ENCODE measurements around the gene EPHA2. TPM values are rescaled to one million over a fixed set of nuclear protein-coding genes. Genes with fewer than 3 reads are reported as not detected.

Gene EPHA2
- total RNA-seq, 1 experiment from 2014 or later, result 130 TPM

- H3K4me3 Mint-ChIP-seq (ENCODE audit: low read depth, unreplicated experiment), result no peak overlapping the region
- BruUV-seq (replicated peaks), result no TSS peak
- intact Hi-C loops (cut with micrococcal nuclease; ENCODE audit: unreplicated experiment), result no loop called here
- H3K36me3 Mint-ChIP-seq (ENCODE audit: insufficient read depth, unreplicated experiment), result peaks cover 94% of the 10 kb centered on the region
- no peaks in the 10 kb centered on the region for H3K9me3 Mint-ChIP-seq (ENCODE audit: low read depth, unreplicated experiment)
- H3K4me1 Mint-ChIP-seq (ENCODE audit: low read depth, unreplicated experiment), result no peaks in the 10 kb centered on the region
- TF ChIP-seq CTCF (IDR thresholded peaks at IDR 0.05; ENCODE audit: unreplicated experiment), result no peak
- no peaks in the 10 kb centered on the region for H3K27me3 Mint-ChIP-seq (ENCODE audit: unreplicated experiment)
- no peak overlapping the region for H3K27ac Mint-ChIP-seq (ENCODE audit: unreplicated experiment)
- CTCF ChIA-PET, result interaction anchor here (0.9 kb wide), 1 partner anchor 38 kb away, joined by 3 read pairs; no protein-coding TSS in a partner anchor
- DNase-seq, result no peak
Observed at GRCh38 chr1:16131636-16132324, 24.1 kb downstream of the EPHA2 start.

- Mint-ChIP-seq H3K4me3 (ENCODE audit: low read depth, unreplicated experiment) (no peak overlapping the region), H3K27me3 (ENCODE audit: unreplicated experiment) (no peaks in the 10 kb centered on the region), H3K4me1 (ENCODE audit: low read depth, unreplicated experiment) (no peaks in the 10 kb centered on the region), H3K36me3 (ENCODE audit: insufficient read depth, unreplicated experiment) (peaks cover 93% of the 10 kb centered on the region), H3K9me3 (ENCODE audit: low read depth, unreplicated experiment) (no peaks in the 10 kb centered on the region), H3K27ac (ENCODE audit: unreplicated experiment) (no peak overlapping the region)
- no peak for TF ChIP-seq CTCF (IDR thresholded peaks at IDR 0.05; ENCODE audit: unreplicated experiment)
- intact Hi-C loops (cut with micrococcal nuclease; ENCODE audit: unreplicated experiment), result no loop called here
- BruUV-seq (replicated peaks), result no TSS peak
- DNase-seq, result no peak
- CTCF ChIA-PET, result interaction anchor here (0.9 to 1.0 kb wide), 3 partner anchors 13 to 37 kb away, joined by 3 read pairs; no protein-coding TSS in a partner anchor
Observed at GRCh38 chr1:16130827-16131226, 25.0 kb downstream of the EPHA2 start.

- BruUV-seq (replicated peaks), result no TSS peak
- Mint-ChIP-seq H3K4me3 (ENCODE audit: low read depth, unreplicated experiment) (no peak overlapping the region), H3K27me3 (ENCODE audit: unreplicated experiment) (no peaks in the 10 kb centered on the region), H3K4me1 (ENCODE audit: low read depth, unreplicated experiment) (no peaks in the 10 kb centered on the region), H3K36me3 (ENCODE audit: insufficient read depth, unreplicated experiment) (peaks cover 92% of the 10 kb centered on the region), H3K27ac (ENCODE audit: unreplicated experiment) (peak overlapping the region; percentile 58), H3K9me3 (ENCODE audit: low read depth, unreplicated experiment) (no peaks in the 10 kb centered on the region)
- CTCF ChIA-PET, result interaction anchor here (0.9 to 1.0 kb wide), 2 partner anchors 13 to 14 kb away, joined by 3 read pairs; no protein-coding TSS in a partner anchor
- TF ChIP-seq CTCF (IDR thresholded peaks at IDR 0.05; ENCODE audit: unreplicated experiment), result no peak
- intact Hi-C loops (cut with micrococcal nuclease; ENCODE audit: unreplicated experiment), result no loop called here
- DNase-seq, result no peak
Observed at GRCh38 chr1:16129921-16130543, 25.8 kb downstream of the EPHA2 start.

- Mint-ChIP-seq H3K36me3 (ENCODE audit: insufficient read depth, unreplicated experiment) (peaks cover 92% of the 10 kb centered on the region), H3K9me3 (ENCODE audit: low read depth, unreplicated experiment) (no peaks in the 10 kb centered on the region), H3K27ac (ENCODE audit: unreplicated experiment) (peak overlapping the region; percentile 58), H3K4me1 (ENCODE audit: low read depth, unreplicated experiment) (no peaks in the 10 kb centered on the region), H3K27me3 (ENCODE audit: unreplicated experiment) (no peaks in the 10 kb centered on the region), H3K4me3 (ENCODE audit: low read depth, unreplicated experiment) (no peak overlapping the region)
- DNase-seq, result no peak
- intact Hi-C loops (cut with micrococcal nuclease; ENCODE audit: unreplicated experiment), result no loop called here
- CTCF ChIA-PET, result no interaction called here
- TF ChIP-seq CTCF (IDR thresholded peaks at IDR 0.05; ENCODE audit: unreplicated experiment), result no peak
- BruUV-seq (replicated peaks), result no TSS peak
Observed at GRCh38 chr1:16129316-16129715, 26.6 kb downstream of the EPHA2 start.
